Muscle of back (tissue), 13 donors: ENCODE data around the gene PLD2. TPM values are rescaled to one million over a fixed set of nuclear protein-coding genes. Genes with fewer than 3 reads are reported as not detected.

Experiments used
- DNase-seq, 3 donors: peaks; one replicate each; pipeline versions ENCODE4 v3.0.0 to v3.0.0-alpha.2; 2013
- long read RNA-seq, 9 donors: transcript quantifications; one replicate each; lab custom pipeline, GENCODE V29; 2026
- polyA plus RNA-seq, 10 donors: library from polyadenylated mRNA; unstranded; fragments of 120-200 nt; gene quantifications; one replicate each; pipeline ENCODE4 v1.2.1, GENCODE V29; 2013; ENCODE audit not compliant: insufficient read length in 10 of 10

PLD2 gene
- 10 to 100 TPM; 15.4 to 35.0 (median 24.6) TPM for polyA plus RNA-seq
- long read RNA-seq, donor 1, partial matches to known transcripts = 0 of 4 reads
- long read RNA-seq, donor 1, other reads (novel, unspliced or antisense) = 0 of 4 reads
- long read RNA-seq, donor 2, partial matches to known transcripts = 0 of 1 reads
- long read RNA-seq, donor 2, other reads (novel, unspliced or antisense) = 0 of 1 reads
- long read RNA-seq, donor 3 = 0 reads
- long read RNA-seq, donor 4 = 0 reads
- long read RNA-seq, donor 5, partial matches to known transcripts = 0 of 4 reads
- long read RNA-seq, donor 5, other reads (novel, unspliced or antisense) = 0 of 4 reads
- long read RNA-seq, donor 6 = 0 reads
- long read RNA-seq, donor 7, partial matches to known transcripts = 0 of 1 reads
- long read RNA-seq, donor 7, other reads (novel, unspliced or antisense) = 0 of 1 reads
- long read RNA-seq, donor 8, partial matches to known transcripts = 0 of 1 reads
- long read RNA-seq, donor 8, other reads (novel, unspliced or antisense) = 0 of 1 reads
- long read RNA-seq, donor 9, partial matches to known transcripts = 0 of 1 reads
- long read RNA-seq, donor 9, other reads (novel, unspliced or antisense) = 0 of 1 reads

DNA sequence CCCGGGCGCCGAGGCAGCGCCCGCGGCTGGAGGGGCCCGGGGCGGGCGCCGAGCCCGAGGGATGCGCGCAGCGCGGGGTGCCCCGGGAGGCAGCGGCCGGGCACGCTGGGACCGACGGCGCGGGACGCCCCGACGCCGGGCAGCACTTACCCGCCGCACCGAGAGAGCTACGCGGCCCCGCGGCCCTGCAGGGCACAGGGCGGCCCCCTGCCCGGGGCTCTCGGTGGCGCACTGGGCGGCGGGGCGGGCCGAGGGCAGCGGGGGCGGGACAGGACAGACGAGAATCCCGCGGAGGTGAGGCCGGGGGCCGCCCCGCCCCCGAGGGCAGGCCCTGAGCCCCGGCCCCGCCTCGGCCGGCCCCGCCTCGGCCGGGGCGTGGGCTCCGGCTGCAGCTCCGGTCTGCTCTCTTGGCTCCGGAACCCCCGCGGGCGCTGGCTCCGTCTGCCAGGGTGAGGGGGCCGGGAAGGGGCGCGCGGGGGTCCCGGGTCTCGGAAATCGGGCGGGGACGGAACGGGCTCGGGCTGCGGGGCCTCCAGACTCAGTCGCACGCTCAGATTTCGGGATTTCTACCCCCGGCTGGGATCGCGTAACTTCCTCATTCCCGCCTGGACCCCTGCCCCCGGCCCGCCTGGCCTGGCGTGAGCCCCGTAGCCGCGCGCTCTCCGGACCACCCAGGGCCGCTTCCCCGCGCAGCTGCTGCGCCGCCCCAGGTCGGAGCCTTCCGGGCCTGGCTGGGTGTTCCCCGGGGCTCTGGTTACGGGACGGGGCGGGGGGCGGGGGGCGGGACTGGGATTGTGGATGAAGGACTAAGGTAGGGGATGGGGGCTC lies at the start of gene PLD2:
PLD2 (plus strand) TSS at position 376 of the 828 bp plus-strand sequence. CDS start 621 bp downstream, outside the sequence.
- DNase-seq = peak; percentile 85 to 92 (median 88)

DNA sequence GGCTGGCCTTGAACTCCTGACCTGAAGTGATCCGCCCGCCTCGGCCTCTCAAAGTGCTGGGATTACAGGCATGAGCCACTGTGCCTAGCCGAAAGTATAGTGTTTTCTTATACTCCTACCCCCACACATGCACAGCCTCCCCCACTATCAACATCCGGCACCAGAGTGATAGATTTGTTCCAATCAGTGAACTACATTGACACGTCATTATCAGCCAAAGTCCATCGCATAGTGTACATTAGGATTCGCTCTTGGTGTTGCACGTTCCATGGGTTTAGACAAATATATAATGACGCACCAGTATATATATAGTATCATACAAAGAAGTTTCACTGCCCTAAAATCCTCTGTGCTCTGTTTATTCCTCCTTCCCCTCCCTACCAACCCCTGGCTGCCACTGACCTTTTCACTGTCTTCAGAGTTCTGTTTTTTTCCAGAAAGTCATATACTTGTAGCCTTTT lies 47.1 kb upstream of the PLD2 start:
- no peak for DNase-seq

DNA sequence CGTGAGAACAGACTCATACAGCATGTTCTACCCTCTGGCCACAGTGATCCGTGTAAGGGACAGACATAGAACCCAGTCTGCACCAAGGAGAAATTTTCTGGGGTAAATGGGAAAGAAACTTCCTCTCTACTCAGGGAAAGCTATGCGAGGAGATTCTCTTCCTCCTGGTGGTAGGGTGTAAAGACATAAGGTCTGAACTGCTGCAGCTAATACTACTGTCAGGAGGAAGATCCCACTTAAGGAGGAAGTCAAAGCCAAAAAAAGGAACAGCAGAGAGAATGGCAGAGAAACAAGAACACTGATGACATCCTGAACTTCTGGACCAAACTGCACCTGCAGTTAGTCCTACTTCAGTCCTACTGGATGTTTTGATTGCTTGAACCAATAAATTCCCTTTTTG lies 42.4 kb upstream of the PLD2 start:
- DNase-seq = no peak

GRCh38 chr17:4766201-4766600 lies 40.8 kb upstream of the PLD2 start:
- DNase-seq = no peak

- DNase-seq = no peak
Measured at GRCh38 chr17:4766723-4767122, 40.2 kb upstream of the PLD2 start.

DNA sequence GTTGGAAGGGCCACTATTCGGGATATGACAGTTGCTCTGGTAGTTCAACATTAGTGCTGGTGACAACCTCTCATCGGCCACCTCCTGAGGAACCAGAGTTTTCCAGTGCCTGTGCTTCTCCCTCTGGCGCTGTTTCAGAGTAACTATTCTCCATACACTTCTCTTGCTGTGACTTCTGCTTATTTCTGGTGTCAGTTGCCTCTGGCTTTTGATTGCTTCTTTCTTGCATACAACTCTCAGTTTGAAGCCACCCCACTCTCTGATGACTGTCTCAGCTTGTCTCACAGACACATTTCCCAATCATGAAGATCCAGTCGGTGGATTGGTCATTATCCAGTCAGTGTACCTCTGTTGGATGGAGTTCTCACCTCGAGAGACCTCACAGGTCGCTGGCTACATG lies 38.7 kb upstream of the PLD2 start:
- DNase-seq = peak in 1 of 3 donors; percentile 30

DNA sequence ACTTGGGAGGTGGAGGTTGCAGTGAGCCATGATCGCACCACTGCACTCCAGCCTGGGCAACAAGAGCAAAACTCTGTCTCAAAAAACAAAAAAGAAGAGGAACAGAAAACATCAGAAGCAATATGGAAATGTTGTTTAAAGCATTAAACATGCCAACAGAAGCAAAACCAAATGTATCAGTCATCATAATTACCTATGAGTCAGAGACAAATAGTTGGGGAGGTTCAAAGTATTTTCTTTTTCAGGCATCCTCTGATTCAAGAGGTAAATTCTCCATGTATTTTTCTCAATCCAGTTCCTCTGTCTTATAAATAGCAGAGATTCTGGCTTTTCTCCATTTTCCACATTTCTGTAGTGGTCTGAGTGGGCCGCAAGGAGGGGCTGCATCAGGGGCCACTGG lies 37.3 kb upstream of the PLD2 start:
- no peak for DNase-seq

- DNase-seq = no peak
Measured at GRCh38 chr17:4771519-4772234, 35.3 kb upstream of the PLD2 start, which contains the start of gene TM4SF5. TM4SF5 (plus strand) TSS chr17:4771886; CDS start chr17:4771923, 37 bp downstream.

DNA sequence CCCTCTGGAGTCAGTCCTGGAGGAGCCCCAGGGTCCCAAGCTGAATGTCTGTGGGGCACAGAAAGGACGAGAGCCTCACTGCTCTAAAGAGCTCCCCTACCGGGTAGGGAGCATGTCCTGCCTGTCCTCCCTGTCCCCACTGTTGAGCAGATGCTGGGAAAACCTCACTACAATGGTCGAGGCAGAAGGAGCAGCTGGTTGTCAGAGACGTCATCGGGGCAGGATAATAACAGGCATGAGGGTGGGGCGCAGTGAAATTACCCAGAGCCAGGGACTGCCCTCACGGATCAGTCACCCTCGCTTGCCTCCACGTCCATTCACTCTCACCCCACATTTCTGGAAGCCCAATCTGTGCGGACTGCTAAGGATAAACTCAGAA lies 34.7 kb upstream of the PLD2 start:
- DNase-seq = no peak

- DNase-seq = no peak
Measured at GRCh38 chr17:4777969-4778760, 28.8 kb upstream of the PLD2 start.

- no peak for DNase-seq
Measured at GRCh38 chr17:4780325-4780955, 26.5 kb upstream of the PLD2 start.

GRCh38 chr17:4782652-4783051 lies 24.3 kb upstream of the PLD2 start:
- peak in 1 of 3 donors; percentile 11 for DNase-seq

GRCh38 chr17:4785311-4786105 lies 21.4 kb upstream of the PLD2 start:
- DNase-seq = peak in 1 of 3 donors; percentile 36

DNA sequence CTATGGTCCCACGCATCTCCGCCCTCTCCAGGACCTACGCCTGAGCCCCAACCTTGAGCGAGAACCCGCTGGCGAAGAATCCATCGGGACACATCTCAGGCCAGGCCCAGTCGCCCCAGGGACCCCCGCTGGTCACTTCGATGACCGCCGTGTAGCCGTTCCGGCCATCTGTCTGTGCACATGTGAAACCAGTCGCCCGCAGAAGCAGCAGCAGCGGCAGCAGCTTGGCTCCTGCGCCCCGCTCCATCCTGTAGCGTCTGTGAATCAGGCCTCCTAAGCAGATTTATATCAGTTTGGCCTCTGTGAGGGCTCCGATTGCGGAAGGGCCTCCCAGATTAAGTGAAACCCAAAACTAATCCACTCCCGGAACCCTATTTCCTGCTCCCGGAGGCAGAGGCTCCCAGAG lies 20.8 kb upstream of the PLD2 start, which contains the start of gene VMO1:
VMO1 (minus strand) TSS at position 259 of the 406 bp plus-strand sequence; CDS start at position 247, 12 bp downstream.
- DNase-seq = peak in 1 of 3 donors; percentile 64

DNA sequence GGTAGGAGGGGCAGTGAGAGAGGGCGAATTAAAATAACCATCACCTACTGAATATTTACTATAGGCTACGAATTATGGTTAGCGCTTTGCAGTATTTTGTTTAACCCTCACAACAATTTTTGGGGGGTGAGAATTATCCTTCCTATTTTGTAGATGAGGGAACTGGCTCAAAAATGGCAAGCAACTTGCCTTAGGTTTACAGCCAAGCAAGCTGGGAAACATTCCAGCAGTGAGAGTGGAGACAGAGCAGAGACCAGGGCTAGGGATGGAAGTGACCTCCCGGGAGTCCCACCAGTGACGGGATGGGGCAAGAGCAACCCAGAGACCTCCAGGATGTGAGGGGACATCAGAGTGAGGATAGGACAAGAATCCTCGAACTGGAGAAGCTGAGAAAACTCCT lies 20.4 kb upstream of the PLD2 start:
- DNase-seq = peak in 1 of 3 donors; percentile 62

GRCh38 chr17:4788159-4788806 lies 18.7 kb upstream of the PLD2 start:
- DNase-seq = peak in 1 of 3 donors; percentile 37

DNA sequence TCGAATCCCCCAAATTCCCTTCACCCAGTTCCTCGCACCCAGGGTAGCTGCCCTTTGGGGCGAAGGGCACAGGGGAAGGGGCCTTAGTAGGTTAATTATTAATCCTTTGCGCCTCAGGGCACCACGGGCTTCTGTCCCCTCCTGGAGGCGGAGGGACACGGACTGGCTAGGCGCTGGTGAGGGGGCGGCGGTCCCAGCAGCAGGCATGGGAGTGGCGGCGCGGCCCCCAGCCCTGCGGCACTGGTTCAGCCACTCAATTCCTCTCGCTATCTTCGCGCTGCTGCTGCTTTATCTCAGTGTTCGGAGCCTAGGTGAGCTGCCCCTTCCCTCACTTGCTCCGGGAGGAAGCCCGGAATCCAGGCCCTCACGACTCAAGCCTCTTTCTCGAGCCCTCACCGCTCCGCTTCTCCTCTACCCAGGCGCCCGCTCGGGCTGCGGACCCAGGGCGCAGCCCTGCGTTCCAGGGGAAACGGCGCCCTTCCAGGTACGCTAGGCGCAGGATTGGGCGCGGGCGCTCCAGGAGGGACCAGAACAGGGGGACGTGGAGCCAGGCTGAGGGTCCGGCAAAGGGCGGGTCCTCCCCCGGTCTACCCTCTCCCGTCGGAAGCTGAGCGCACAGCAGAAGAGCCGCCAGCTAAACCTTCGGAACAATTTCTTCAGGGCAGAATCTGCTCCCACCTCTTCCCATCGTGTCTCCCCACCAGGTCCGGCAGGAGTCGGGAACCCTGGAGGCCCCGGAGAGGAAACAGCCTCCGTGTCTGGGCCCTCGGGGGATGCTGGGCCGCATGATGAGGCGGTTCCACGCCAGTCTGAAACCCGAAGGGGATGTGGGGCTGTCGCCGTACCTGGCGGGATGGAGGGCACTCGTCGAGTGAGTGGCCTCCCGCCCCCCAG lies 17.9 kb upstream of the PLD2 start, which contains the start of gene GLTPD2:
GLTPD2 (plus strand) TSS at position 158 of the 894 bp plus-strand sequence; CDS start at position 206, 48 bp downstream.
- DNase-seq = peak in 1 of 3 donors; percentile 56

GRCh38 chr17:4789701-4789950 lies 17.3 kb upstream of the PLD2 start:
- DNase-seq = no peak
